B cell (primary cell): Measurements from ENCODE around the gene SGIP1. TPM values are rescaled to one million over a fixed set of nuclear protein-coding genes. Genes with fewer than 3 reads are reported as not detected.
"Not testable (repeated sequence)": the region's sequence is repeated elsewhere in the genome, so short reads cannot be mapped to it uniquely, and the experiment has no call there.

Source experiments
- ATAC-seq: fragments of 200-7000 bp; cut with Tn5 transposase; one replicate; pipeline ENCODE4 v1.10.0; 2021; ENCODE audit warnings: low read depth, mild to moderate bottlenecking, moderate number of reproducible peaks, moderate library complexity
- CTCF ChIA-PET: fragments of 350-600 bp; sonication (Branson Sonifier 250); formaldehyde crosslinking; loops from one replicate; lab custom pipeline; 2021; ENCODE audit warnings: antibody characterized with exemption, inconsistent platforms; lab: Charles Lee
- POLR2A ChIA-PET: fragments of 350-600 bp; sonication (Branson Sonifier 250); formaldehyde crosslinking; loops from one replicate; lab custom pipeline; 2021; ENCODE audit warnings: antibody characterized with exemption; lab: Charles Lee
- DNase-seq: peaks from one replicate; pipeline ENCODE4 v3.0.0; 2013
- H2AFZ ChIP-seq: 2 replicates; pipeline ENCODE4 v1.6.1; 2012; ENCODE audit warnings: mild to moderate bottlenecking, low read depth, low read length; ENCODE audit not compliant: insufficient read depth, poor library complexity, severe bottlenecking
- H3K27ac ChIP-seq, 2 donors: 1 replicate in 1 of 2; 2 replicates in 1 of 2; pipeline ENCODE4 v1.5.1; 2012 to 2013; ENCODE audit warnings: low read length in 2 of 2, mild to moderate bottlenecking in 2 of 2, moderate library complexity in 1 of 2
- H3K27me3 ChIP-seq, 4 experiments: fragments of 200-600 bp in 1 of 4; sonication (generic) in 1 of 4; replicated peaks in 1 of 4; 1 replicate in 2 of 4; 2 replicates in 2 of 4; pipeline versions ENCODE4 v1.6.1 to v1.7.0; 2013 to 2016; ENCODE audit warnings: low read length in 3 of 4, mild to moderate bottlenecking in 2 of 4, mixed read lengths in 1 of 4, moderate library complexity in 1 of 4; ENCODE audit not compliant: insufficient read depth in 4 of 4, control insufficient read depth in 3 of 4; ENCODE audit errors: control extremely low read depth in 1 of 4
- H3K36me3 ChIP-seq, 2 experiments: replicated peaks in 1 of 2; 1 replicate in 1 of 2; 2 replicates in 1 of 2; pipeline versions ENCODE4 v1.6.1 to v1.7.1; 2013; ENCODE audit warnings: low read length in 1 of 2; ENCODE audit not compliant: insufficient read depth in 2 of 2, control insufficient read depth in 1 of 2; ENCODE audit errors: control extremely low read depth in 1 of 2, extremely low read depth in 1 of 2
- H3K4me1 ChIP-seq, 2 donors: fragments of 200-600 bp in 1 of 2; sonication (generic) in 1 of 2; 1 replicate in 1 of 2; 2 replicates in 1 of 2; pipeline versions ENCODE4 v1.5.1 to v1.6.1; 2013 to 2017; ENCODE audit warnings: low read length in 2 of 2; ENCODE audit not compliant: control insufficient read depth in 2 of 2, insufficient read depth in 2 of 2
- H3K4me2 ChIP-seq: replicated peaks from 2 replicates; pipeline ENCODE3; 2012; ENCODE audit warnings: mild to moderate bottlenecking, low read depth, low read length; ENCODE audit not compliant: poor library complexity, severe bottlenecking
- H3K4me3 ChIP-seq, 5 experiments: fragments of 200-600 bp in 1 of 5; sonication (generic) in 1 of 5; 1 replicate in 3 of 5; 2 replicates in 2 of 5; pipeline versions ENCODE4 v1.5.1 to v1.7.0; 2011 to 2016; ENCODE audit warnings: low read length in 4 of 5, mild to moderate bottlenecking in 4 of 5, low read depth in 2 of 5, control low read depth in 1 of 5, moderate library complexity in 1 of 5; ENCODE audit not compliant: insufficient read depth in 1 of 5; ENCODE audit errors: control extremely low read depth in 1 of 5, extremely low read depth in 1 of 5
- H3K79me2 ChIP-seq: fragments of 200-600 bp; sonication (generic); one replicate; pipeline ENCODE4 v1.6.0; 2016; ENCODE audit warnings: low read length; ENCODE audit not compliant: control insufficient read depth, insufficient read depth
- H3K9ac ChIP-seq: fragments of 200-600 bp; sonication (generic); 2 replicates; pipeline ENCODE4 v1.6.1; 2017; ENCODE audit warnings: mild to moderate bottlenecking, low read length, moderate library complexity
- H3K9me3 ChIP-seq, 3 donors: one replicate each; pipeline versions ENCODE4 v1.6.1 to v1.7.1; 2013; ENCODE audit warnings: low read length in 2 of 3; ENCODE audit not compliant: control insufficient read depth in 2 of 3, insufficient read depth in 1 of 3; ENCODE audit errors: control extremely low read depth in 1 of 3
- H4K20me1 ChIP-seq: 2 replicates; pipeline ENCODE4 v1.6.0; 2012; ENCODE audit warnings: mild to moderate bottlenecking, low read length; ENCODE audit not compliant: insufficient read depth, control insufficient read depth, poor library complexity, severe bottlenecking
- H3K27ac Mint-ChIP-seq: one replicate; pipeline ENCODE4 v1.8.0; 2021; ENCODE audit warnings: mixed read lengths
- H3K27me3 Mint-ChIP-seq: one replicate; pipeline ENCODE4 v1.8.0; 2021; ENCODE audit warnings: mixed read lengths
- H3K4me1 Mint-ChIP-seq: one replicate; pipeline ENCODE4 v1.8.0; 2021; ENCODE audit warnings: mixed read lengths
- H3K4me3 Mint-ChIP-seq: one replicate; pipeline ENCODE4 v1.8.0; 2021; ENCODE audit warnings: mixed read lengths
- H3K9me3 Mint-ChIP-seq: one replicate; pipeline ENCODE4 v1.8.0; 2022; ENCODE audit warnings: mixed read lengths; ENCODE audit not compliant: insufficient read depth
- CTCF ChIP-seq: fragments of 200-600 bp; IDR thresholded peaks from one replicate; pipeline ENCODE4 v1.8.0; 2022; ENCODE audit warnings: antibody characterized with exemption, mild to moderate bottlenecking
- EZH2 ChIP-seq: IDR thresholded peaks from 2 replicates; pipeline ENCODE4 v1.6.1; 2012; ENCODE audit warnings: borderline replicate concordance, low read depth, mild to moderate bottlenecking, moderate library complexity, low read length; ENCODE audit not compliant: insufficient read depth, poor library complexity, severe bottlenecking
- WGBS: methylation state at CpG from one replicate; pipeline ENCODE4 v1.1.5; 2013; ENCODE audit warnings: missing lambda C conversion rate; ENCODE audit not compliant: insufficient coverage; 5-methylcytosine and 5-hydroxymethylcytosine counted together
- intact Hi-C: fragments of 100-400 bp; cut with micrococcal nuclease; formaldehyde crosslinking; loops from one replicate; pipeline ENCODE4 v1.10.0; 2022
- polyA plus RNA-seq: library from polyadenylated mRNA; depleted of rRNA; stranded (reverse); fragments of >200 nt; gene quantifications from 2 replicates; pipeline ENCODE4 v1.2.3, GENCODE V29; 2012
- small RNA-seq: library from RNA; depleted of rRNA; stranded (forward); fragments of <200 nt; gene quantifications from one replicate; pipeline ENCODE3, GENCODE V24; 2012; ENCODE audit warnings: low replicate concordance, low read depth; ENCODE audit not compliant: insufficient read length
- total RNA-seq, 2 donors: library from RNA; stranded (reverse); fragments of 120-200 nt in 1 of 2; gene quantifications; 1 replicate in 1 of 2; 2 replicates in 1 of 2; pipeline versions ENCODE4 v1.2.3 to v1.2.4, GENCODE V29; 2013 to 2022

The SGIP1 gene
- total and polyA plus RNA-seq, 2 donors (not counting 1 experiment from before 2014, with no cell fraction given): not detected

DNA sequence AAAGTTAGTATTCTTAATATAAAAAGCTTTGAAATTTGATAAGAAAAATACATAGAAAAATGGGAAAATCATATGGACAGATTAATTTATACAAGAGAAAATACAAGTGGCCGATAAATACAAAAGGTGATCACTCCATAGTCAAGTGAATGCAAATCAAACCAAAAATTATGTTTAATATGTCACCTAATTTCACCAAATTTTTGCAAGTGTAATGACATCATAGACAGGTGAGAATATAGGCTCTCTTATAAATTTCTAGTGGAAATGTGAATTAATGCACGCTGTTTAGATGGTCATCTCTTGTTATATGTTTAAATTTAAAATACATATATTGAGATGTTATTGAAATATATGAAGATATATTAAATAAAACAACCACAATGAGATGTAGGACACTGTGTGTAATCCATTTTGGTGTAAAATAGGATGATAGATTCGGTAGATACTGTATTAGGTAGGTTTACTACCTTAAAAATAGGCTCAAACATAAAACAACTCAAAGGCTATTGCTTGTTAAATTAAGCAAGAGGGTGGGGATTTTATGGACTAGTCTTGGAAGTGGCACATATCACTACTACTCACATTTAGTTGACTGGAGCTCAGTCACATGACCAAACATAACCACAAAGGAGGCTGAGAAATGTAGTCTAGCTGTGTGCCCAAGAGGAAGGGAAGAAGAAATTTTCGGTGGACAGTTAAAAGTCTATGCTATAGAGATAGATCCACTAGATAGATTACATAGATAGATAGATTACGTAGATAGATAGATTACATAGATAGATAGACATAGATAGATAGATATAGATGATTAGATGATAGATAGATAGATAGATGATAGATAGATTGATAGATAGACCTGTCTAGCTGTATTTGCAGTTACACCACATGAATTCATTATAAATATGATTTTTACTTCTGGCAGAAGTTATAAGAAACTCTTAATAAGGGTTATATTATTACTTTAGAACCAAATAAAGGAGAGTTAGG lies 258.0 kb downstream of the SGIP1 start:
- Histone ChIP-seq H3K27ac (no peak overlapping the region), H3K4me1 (peaks cover 6 to 11% of the 10 kb centered on the region in 2 donors), H4K20me1 (no peaks in the 10 kb centered on the region), H3K9me3 (no peaks in the 10 kb centered on the region), H3K27me3 (no peaks in the 10 kb centered on the region), H3K36me3 (no peaks in the 10 kb centered on the region), H3K4me2 (no peak overlapping the region), H3K79me2 (no peaks in the 10 kb centered on the region), H3K9ac (no peak overlapping the region), H3K4me3 (no peak overlapping the region), H2AFZ (no peak overlapping the region)
- no peak overlapping the region for H3K27ac Mint-ChIP-seq
- intact Hi-C loops: no loop called here
- WGBS: no CpG with 5 or more reads among the region's 5 CpGs
- DNase-seq (peak; percentile 2), ATAC-seq (no peak)
- no peaks in the 10 kb centered on the region for H3K27me3 Mint-ChIP-seq
- peaks cover 13% of the 10 kb centered on the region for H3K4me1 Mint-ChIP-seq
- ChIA-PET CTCF (interaction anchor here (0.9 kb wide), 1 partner anchor 357 kb away, joined by 5 read pairs; no protein-coding TSS in a partner anchor), POLR2A (no interaction called here)
- H3K9me3 Mint-ChIP-seq: no peaks in the 10 kb centered on the region
- TF ChIP-seq CTCF (no peak), EZH2 (no peak)
- no peak overlapping the region for H3K4me3 Mint-ChIP-seq

GRCh38 chr1:66795839-66796238 lies 261.9 kb downstream of the SGIP1 start:
- CTCF ChIA-PET: interaction anchor here (0.7 kb wide), 1 partner anchor 1470 kb away, joined by 5 read pairs; no protein-coding TSS in a partner anchor
- H3K36me3 ChIP-seq, H3K4me2 ChIP-seq, H3K27me3 ChIP-seq, H3K27me3 Mint-ChIP-seq, H2AFZ ChIP-seq, H3K9me3 ChIP-seq, H3K4me3 ChIP-seq, H3K27ac ChIP-seq, H3K79me2 ChIP-seq, H3K9ac ChIP-seq, H3K4me3 Mint-ChIP-seq, H3K9me3 Mint-ChIP-seq, intact Hi-C loops, H3K4me1 Mint-ChIP-seq, ATAC-seq, DNase-seq, H4K20me1 ChIP-seq, H3K4me1 ChIP-seq, POLR2A ChIA-PET, H3K27ac Mint-ChIP-seq: not testable (repeated sequence)
- no CpG with 5 or more reads among the region's 2 CpGs for WGBS

Small RNAs within 50 kb of the gene (small RNA-seq; reads per million reads assigned to genes)
- not detected for gene MIR3117

Other genes starting within 250 kb of the SGIP1 start
- gene DYNLT5, start 218.3 kb downstream of the SGIP1 start, total RNA-seq: not detected in 2 replicates
- gene DYNLT5, start 218.3 kb downstream of the SGIP1 start, polyA plus RNA-seq: not detected in 2 replicates